WTC11 (cell line): ENCODE data around the gene SLC25A10. TPM values are rescaled to one million over a fixed set of nuclear protein-coding genes. Genes with fewer than 3 reads are reported as not detected.

Source experiments
- ATAC-seq: fragments of 200-7000 bp; cut with Tn5 transposase; 2 replicates; pipeline ENCODE4 v1.10.0; 2021; ENCODE audit warnings: mild to moderate bottlenecking, moderate library complexity
- CTCF ChIA-PET: fragments of 300-600 bp; sonication (Branson Sonifier 250); formaldehyde crosslinking; loops from one replicate; lab custom pipeline; 2021; ENCODE audit warnings: antibody characterized with exemption; lab: Charles Lee
- POLR2A ChIA-PET: fragments of 350-600 bp; sonication (Branson Sonifier 250); formaldehyde crosslinking; loops from one replicate; lab custom pipeline; 2021; ENCODE audit warnings: antibody characterized with exemption; lab: Charles Lee
- DNase-seq: peaks from one replicate; pipeline ENCODE4 v3.0.0; 2021; ENCODE audit warnings: low spot score
- H3K27ac Mint-ChIP-seq: 2 replicates; pipeline ENCODE4 v1.8.0; 2021; ENCODE audit warnings: mixed read lengths
- H3K27me3 Mint-ChIP-seq: 2 replicates; pipeline ENCODE4 v1.8.0; 2021; ENCODE audit warnings: low read depth, mild to moderate bottlenecking, moderate library complexity, mixed read lengths
- H3K36me3 Mint-ChIP-seq: 2 replicates; pipeline ENCODE4 v1.8.0; 2021; ENCODE audit warnings: mixed read lengths
- H3K4me1 Mint-ChIP-seq: 2 replicates; pipeline ENCODE4 v1.8.0; 2022; ENCODE audit warnings: mixed read lengths
- H3K4me3 Mint-ChIP-seq: 2 replicates; pipeline ENCODE4 v1.8.0; 2021; ENCODE audit warnings: mild to moderate bottlenecking, moderate library complexity, mixed read lengths
- H3K9me3 Mint-ChIP-seq: 2 replicates; pipeline ENCODE4 v1.8.0; 2021; ENCODE audit warnings: mixed read lengths
- ELF4 ChIP-seq: sonication (generic); formaldehyde crosslinking; IDR thresholded peaks from 2 replicates; pipeline ENCODE4 v1.8.1; 2022; ENCODE audit warnings: low read depth, mild to moderate bottlenecking, moderate library complexity, missing genetic modification reagents
- ESRRA ChIP-seq: sonication (generic); formaldehyde crosslinking; IDR thresholded peaks from 2 replicates; pipeline ENCODE4 v1.8.1; 2022; ENCODE audit warnings: mild to moderate bottlenecking, missing genetic modification reagents, borderline replicate concordance
- ETV6 ChIP-seq: sonication (generic); formaldehyde crosslinking; IDR thresholded peaks from 2 replicates; pipeline ENCODE4 v1.8.1; 2022; ENCODE audit warnings: mild to moderate bottlenecking, missing genetic modification reagents
- GABPB1 ChIP-seq: sonication (generic); formaldehyde crosslinking; IDR thresholded peaks from 2 replicates; pipeline ENCODE4 v1.8.1; 2023; ENCODE audit warnings: mild to moderate bottlenecking, missing genetic modification reagents
- JUN ChIP-seq: sonication (generic); formaldehyde crosslinking; IDR thresholded peaks from 2 replicates; pipeline ENCODE4 v1.8.0; 2023; ENCODE audit warnings: mild to moderate bottlenecking, missing genetic modification reagents
- KAT7 ChIP-seq: sonication (generic); formaldehyde crosslinking; IDR thresholded peaks from 2 replicates; pipeline ENCODE4 v1.8.1; 2023; ENCODE audit warnings: missing genetic modification reagents, mild to moderate bottlenecking, borderline replicate concordance
- NFE2L1 ChIP-seq: sonication (generic); formaldehyde crosslinking; IDR thresholded peaks from 2 replicates; pipeline ENCODE4 v1.8.1; 2023; ENCODE audit warnings: missing genetic modification reagents
- NR2C2 ChIP-seq: sonication (generic); formaldehyde crosslinking; IDR thresholded peaks from 2 replicates; pipeline ENCODE4 v1.8.0; 2022; ENCODE audit warnings: mild to moderate bottlenecking, missing genetic modification reagents
- PRRX2 ChIP-seq: fragments of 250-450 bp; sonication (Bioruptor Pico); IDR thresholded peaks from 2 replicates; pipeline ENCODE4 v1.8.0; 2021; ENCODE audit warnings: mild to moderate bottlenecking
- SMAD4 ChIP-seq: sonication (generic); formaldehyde crosslinking; IDR thresholded peaks from 2 replicates; pipeline ENCODE4 v1.8.0; 2022; ENCODE audit warnings: mild to moderate bottlenecking, missing genetic modification reagents
- TCF7 ChIP-seq: sonication (generic); formaldehyde crosslinking; IDR thresholded peaks from 2 replicates; pipeline ENCODE4 v1.8.0; 2022; ENCODE audit warnings: mild to moderate bottlenecking, low read depth, missing genetic modification reagents, moderate library complexity
- USF1 ChIP-seq: sonication (generic); formaldehyde crosslinking; IDR thresholded peaks from 2 replicates; pipeline ENCODE4 v1.8.0; 2022; ENCODE audit warnings: mild to moderate bottlenecking, missing genetic modification reagents
- ZNF263 ChIP-seq: sonication (generic); formaldehyde crosslinking; IDR thresholded peaks from 2 replicates; pipeline ENCODE4 v1.8.1; 2022; ENCODE audit warnings: low read depth, mild to moderate bottlenecking, moderate library complexity, missing genetic modification reagents
- ZNF423 ChIP-seq: fragments of 250-450 bp; sonication (Bioruptor Pico); IDR thresholded peaks from 2 replicates; pipeline ENCODE4 v2.1.2; 2022; ENCODE audit warnings: mild to moderate bottlenecking, moderate library complexity
- total RNA-seq: library from RNA; stranded (reverse); gene quantifications from 3 replicates; pipeline ENCODE4 v1.2.3, GENCODE V29; 2021
- TF ChIP-seq, protein P1 (sequence below): sonication (generic); formaldehyde crosslinking; IDR thresholded peaks from 2 replicates; pipeline ENCODE4 v1.8.0; 2022; ENCODE audit warnings: missing genetic modification reagents
- TF ChIP-seq, protein P2 (sequence below): sonication (generic); formaldehyde crosslinking; IDR thresholded peaks from 2 replicates; pipeline ENCODE4 v1.8.0; 2023; ENCODE audit warnings: missing genetic modification reagents, mild to moderate bottlenecking, borderline replicate concordance

The SLC25A10 gene
- total RNA-seq, 1 experiment from 2014 or later = 38.7 TPM

GRCh38 chr17:81667754-81668153 lies 44.3 kb upstream of the SLC25A10 start:
- H3K27ac Mint-ChIP-seq = peak overlapping the region; percentile 91
- DNase-seq (peak; percentile 68), ATAC-seq (0 out of 2 replicates have a peak, but pooled peaks have one; percentile 5)
- no peaks in the 10 kb centered on the region for H3K9me3 Mint-ChIP-seq
- peaks cover 48% of the 10 kb centered on the region for H3K36me3 Mint-ChIP-seq
- peaks cover 21% of the 10 kb centered on the region for H3K4me1 Mint-ChIP-seq
- no peaks in the 10 kb centered on the region for H3K27me3 Mint-ChIP-seq
- H3K4me3 Mint-ChIP-seq = peak overlapping the region; percentile 96
- ChIA-PET POLR2A (no interaction called here), CTCF (interaction anchor here (0.6 to 1.7 kb wide), 9 partner anchors 16 to 363 kb away, joined by 3 to 10 read pairs (median 4); partner anchors contain the start of genes ARL16, HGS, MRPL12 and NPLOC4)
- no peak for TF ChIP-seq ETV6 (CRISPR knock-in tag)

DNA sequence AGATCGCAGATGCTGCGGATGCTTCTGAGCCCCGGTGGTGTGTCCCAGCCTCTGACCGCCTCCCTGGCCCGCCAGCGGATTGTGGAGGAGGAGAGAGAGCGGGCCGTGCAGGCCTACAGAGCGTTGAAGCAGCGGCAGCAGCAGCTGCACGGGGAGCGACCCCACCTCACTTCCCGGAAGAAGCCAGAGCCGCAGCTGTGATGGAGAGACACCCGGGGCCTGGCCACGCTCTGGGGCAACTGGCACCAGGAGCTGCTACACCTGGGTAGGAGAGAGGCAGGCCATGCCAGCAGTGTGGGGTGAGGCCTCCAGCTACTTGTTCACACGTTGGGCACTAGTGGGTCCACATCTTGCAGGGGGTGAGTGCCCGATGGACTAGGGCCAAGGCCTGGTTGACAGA lies 39.6 kb upstream of the SLC25A10 start:
- CTCF ChIA-PET = no interaction called here
- no peak overlapping the region for H3K4me3 Mint-ChIP-seq
- no peaks in the 10 kb centered on the region for H3K9me3 Mint-ChIP-seq
- no peak overlapping the region for H3K27ac Mint-ChIP-seq
- peaks cover 53% of the 10 kb centered on the region for H3K36me3 Mint-ChIP-seq
- H3K4me1 Mint-ChIP-seq = peaks cover 10% of the 10 kb centered on the region
- H3K27me3 Mint-ChIP-seq = no peaks in the 10 kb centered on the region
- DNase-seq = no peak
- TF ChIP-seq ZNF263 (CRISPR knock-in tag) (no peak), TCF7 (CRISPR knock-in tag) (no peak), NFE2L1 (no peak), JUN (CRISPR knock-in tag) (no peak), USF1 (CRISPR knock-in tag) (no peak), PRRX2 (CRISPR knock-in tag) (no peak), SMAD4 (CRISPR knock-in tag) (no peak), ELF4 (no peak)
- TF ChIP-seq, all 79 proteins: peak for 0
- ATAC-seq = no peak
- POLR2A ChIA-PET = no interaction called here

GRCh38 chr17:81672954-81673353 lies 39.1 kb upstream of the SLC25A10 start:
- no peak for DNase-seq
- peaks cover 5% of the 10 kb centered on the region for H3K4me1 Mint-ChIP-seq
- H3K36me3 Mint-ChIP-seq = peaks cover 49% of the 10 kb centered on the region

More at GRCh38 chr17:81672954-81673353, 39.1 kb upstream of the SLC25A10 start:
- ChIA-PET POLR2A (no interaction called here), CTCF (no interaction called here)
- Mint-ChIP-seq H3K4me3 (no peak overlapping the region), H3K9me3 (no peaks in the 10 kb centered on the region), H3K27ac (no peak overlapping the region), H3K27me3 (no peaks in the 10 kb centered on the region)
- no peak for TF ChIP-seq KAT7 (CRISPR knock-in tag)
- TF ChIP-seq, protein P1, sequence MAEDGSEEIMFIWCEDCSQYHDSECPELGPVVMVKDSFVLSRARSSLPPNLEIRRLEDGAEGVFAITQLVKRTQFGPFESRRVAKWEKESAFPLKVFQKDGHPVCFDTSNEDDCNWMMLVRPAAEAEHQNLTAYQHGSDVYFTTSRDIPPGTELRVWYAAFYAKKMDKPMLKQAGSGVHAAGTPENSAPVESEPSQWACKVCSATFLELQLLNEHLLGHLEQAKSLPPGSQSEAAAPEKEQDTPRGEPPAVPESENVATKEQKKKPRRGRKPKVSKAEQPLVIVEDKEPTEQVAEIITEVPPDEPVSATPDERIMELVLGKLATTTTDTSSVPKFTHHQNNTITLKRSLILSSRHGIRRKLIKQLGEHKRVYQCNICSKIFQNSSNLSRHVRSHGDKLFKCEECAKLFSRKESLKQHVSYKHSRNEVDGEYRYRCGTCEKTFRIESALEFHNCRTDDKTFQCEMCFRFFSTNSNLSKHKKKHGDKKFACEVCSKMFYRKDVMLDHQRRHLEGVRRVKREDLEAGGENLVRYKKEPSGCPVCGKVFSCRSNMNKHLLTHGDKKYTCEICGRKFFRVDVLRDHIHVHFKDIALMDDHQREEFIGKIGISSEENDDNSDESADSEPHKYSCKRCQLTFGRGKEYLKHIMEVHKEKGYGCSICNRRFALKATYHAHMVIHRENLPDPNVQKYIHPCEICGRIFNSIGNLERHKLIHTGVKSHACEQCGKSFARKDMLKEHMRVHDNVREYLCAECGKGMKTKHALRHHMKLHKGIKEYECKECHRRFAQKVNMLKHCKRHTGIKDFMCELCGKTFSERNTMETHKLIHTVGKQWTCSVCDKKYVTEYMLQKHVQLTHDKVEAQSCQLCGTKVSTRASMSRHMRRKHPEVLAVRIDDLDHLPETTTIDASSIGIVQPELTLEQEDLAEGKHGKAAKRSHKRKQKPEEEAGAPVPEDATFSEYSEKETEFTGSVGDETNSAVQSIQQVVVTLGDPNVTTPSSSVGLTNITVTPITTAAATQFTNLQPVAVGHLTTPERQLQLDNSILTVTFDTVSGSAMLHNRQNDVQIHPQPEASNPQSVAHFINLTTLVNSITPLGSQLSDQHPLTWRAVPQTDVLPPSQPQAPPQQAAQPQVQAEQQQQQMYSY (CRISPR knock-in tag) = no peak
- TF ChIP-seq ETV6 (CRISPR knock-in tag) = no peak
- TF ChIP-seq, protein P2, sequence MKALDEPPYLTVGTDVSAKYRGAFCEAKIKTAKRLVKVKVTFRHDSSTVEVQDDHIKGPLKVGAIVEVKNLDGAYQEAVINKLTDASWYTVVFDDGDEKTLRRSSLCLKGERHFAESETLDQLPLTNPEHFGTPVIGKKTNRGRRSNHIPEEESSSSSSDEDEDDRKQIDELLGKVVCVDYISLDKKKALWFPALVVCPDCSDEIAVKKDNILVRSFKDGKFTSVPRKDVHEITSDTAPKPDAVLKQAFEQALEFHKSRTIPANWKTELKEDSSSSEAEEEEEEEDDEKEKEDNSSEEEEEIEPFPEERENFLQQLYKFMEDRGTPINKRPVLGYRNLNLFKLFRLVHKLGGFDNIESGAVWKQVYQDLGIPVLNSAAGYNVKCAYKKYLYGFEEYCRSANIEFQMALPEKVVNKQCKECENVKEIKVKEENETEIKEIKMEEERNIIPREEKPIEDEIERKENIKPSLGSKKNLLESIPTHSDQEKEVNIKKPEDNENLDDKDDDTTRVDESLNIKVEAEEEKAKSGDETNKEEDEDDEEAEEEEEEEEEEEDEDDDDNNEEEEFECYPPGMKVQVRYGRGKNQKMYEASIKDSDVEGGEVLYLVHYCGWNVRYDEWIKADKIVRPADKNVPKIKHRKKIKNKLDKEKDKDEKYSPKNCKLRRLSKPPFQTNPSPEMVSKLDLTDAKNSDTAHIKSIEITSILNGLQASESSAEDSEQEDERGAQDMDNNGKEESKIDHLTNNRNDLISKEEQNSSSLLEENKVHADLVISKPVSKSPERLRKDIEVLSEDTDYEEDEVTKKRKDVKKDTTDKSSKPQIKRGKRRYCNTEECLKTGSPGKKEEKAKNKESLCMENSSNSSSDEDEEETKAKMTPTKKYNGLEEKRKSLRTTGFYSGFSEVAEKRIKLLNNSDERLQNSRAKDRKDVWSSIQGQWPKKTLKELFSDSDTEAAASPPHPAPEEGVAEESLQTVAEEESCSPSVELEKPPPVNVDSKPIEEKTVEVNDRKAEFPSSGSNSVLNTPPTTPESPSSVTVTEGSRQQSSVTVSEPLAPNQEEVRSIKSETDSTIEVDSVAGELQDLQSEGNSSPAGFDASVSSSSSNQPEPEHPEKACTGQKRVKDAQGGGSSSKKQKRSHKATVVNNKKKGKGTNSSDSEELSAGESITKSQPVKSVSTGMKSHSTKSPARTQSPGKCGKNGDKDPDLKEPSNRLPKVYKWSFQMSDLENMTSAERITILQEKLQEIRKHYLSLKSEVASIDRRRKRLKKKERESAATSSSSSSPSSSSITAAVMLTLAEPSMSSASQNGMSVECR = no peak
- no peak for TF ChIP-seq NFE2L1
- TF ChIP-seq NR2C2 (CRISPR knock-in tag) = no peak
- no peak for TF ChIP-seq PRRX2 (CRISPR knock-in tag)
- no peak for TF ChIP-seq ZNF423 (CRISPR knock-in tag)
- TF ChIP-seq GABPB1 (CRISPR knock-in tag) = no peak
- no peak for TF ChIP-seq ESRRA (CRISPR knock-in tag)
- no peak for ATAC-seq
